HCT116 (cell line): ENCODE measurements around the gene CALCOCO1. TPM values are rescaled to one million over a fixed set of nuclear protein-coding genes. Genes with fewer than 3 reads are reported as not detected.

Source experiments
- ATAC-seq: fragments of 200-7000 bp; cut with Tn5 transposase; 2 replicates; pipeline ENCODE4 v1.9.1; 2020; ENCODE audit warnings: mild to moderate bottlenecking, moderate library complexity
- BruUV-seq: library from RNA; stranded (reverse); fragments of 400-500 nt; replicated peaks from 2 replicates; lab custom pipeline; 2021; lab: Mats Ljungman, UMichigan
- CTCF ChIA-PET: fragments of 300-600 bp; sonication (Branson Sonifier 250); formaldehyde crosslinking; loops from one replicate; lab custom pipeline; 2021; ENCODE audit warnings: antibody characterized with exemption; lab: Charles Lee
- POLR2A ChIA-PET: fragments of 300-600, 350-600 bp; sonication (Branson Sonifier 250); formaldehyde crosslinking; loops from one replicate; lab custom pipeline; 2021; ENCODE audit warnings: antibody characterized with exemption; lab: Charles Lee
- RAD21 ChIA-PET, 2 experiments: fragments of 300-600 bp; sonication (Branson Sonifier 250); formaldehyde crosslinking; loops; one replicate each; lab custom pipeline; 2023; ENCODE audit warnings: low total read pairs in 2 of 2; ENCODE audit not compliant: uncharacterized antibody in 2 of 2, unreplicated experiment in 2 of 2, low non-redundant PET in 1 of 2; lab: Charles Lee
- DNase-seq: peaks from one replicate; pipeline ENCODE4 v3.0.0-alpha.2; 2010; ENCODE audit warnings: low read depth, low spot score
- H2AFZ ChIP-seq: fragments of 200-600 bp; shearing (Covaris generic), sonication (generic); 2 replicates; pipeline ENCODE4 v1.6.1; 2017; ENCODE audit warnings: low read depth, mixed run types, mixed read lengths, antibody characterized with exemption, low read length; ENCODE audit not compliant: poor library complexity, severe bottlenecking
- H3K27ac ChIP-seq: 2 replicates; pipeline ENCODE4 v1.5.1; 2012; ENCODE audit warnings: low read depth, low read length
- H3K27me3 ChIP-seq: fragments of 200-600 bp; sonication (generic); 2 replicates; pipeline ENCODE4 v1.6.1; 2016; ENCODE audit warnings: mixed run types, low read length, mixed read lengths; ENCODE audit not compliant: insufficient read depth
- H3K36me3 ChIP-seq, 2 experiments: fragments of 200-500 bp in 1 of 2; fragments of 200-600 bp in 1 of 2; sonication (Bioruptor generic) in 1 of 2; sonication (generic) in 1 of 2; 2 replicates each; pipeline versions ENCODE4 v1.5.1 to v1.6.1; 2014 to 2016; ENCODE audit warnings: low read length in 2 of 2, inconsistent platforms in 1 of 2, mixed read lengths in 1 of 2, mixed run types in 1 of 2; ENCODE audit not compliant: insufficient read depth in 2 of 2, control insufficient read depth in 1 of 2
- H3K4me1 ChIP-seq, 2 experiments: fragments of 200-600 bp in 1 of 2; sonication (generic) in 1 of 2; 2 replicates each; pipeline versions ENCODE4 v1.5.1 to v1.6.1; 2012 to 2017; ENCODE audit warnings: low read length in 2 of 2, inconsistent platforms in 1 of 2, mild to moderate bottlenecking in 1 of 2, mixed read lengths in 1 of 2, mixed run types in 1 of 2, moderate library complexity in 1 of 2; ENCODE audit not compliant: insufficient read depth in 2 of 2, control insufficient read depth in 1 of 2
- H3K4me2 ChIP-seq: fragments of 200-600 bp; sonication (generic); 2 replicates; pipeline ENCODE4 v1.6.1; 2017; ENCODE audit warnings: mixed run types, low read length, mixed read lengths
- H3K4me3 ChIP-seq, 2 experiments: fragments of 200-600 bp in 1 of 2; sonication (generic) in 1 of 2; replicated peaks in 1 of 2; 2 replicates each; pipeline ENCODE4 v1.5.1; 2011 to 2016; ENCODE audit warnings: low read length in 2 of 2, control low read depth in 1 of 2, low read depth in 1 of 2, mild to moderate bottlenecking in 1 of 2, mixed read lengths in 1 of 2, mixed run types in 1 of 2
- H3K79me2 ChIP-seq: fragments of 200-600 bp; sonication (generic); 2 replicates; pipeline ENCODE4 v1.6.1; 2017; ENCODE audit warnings: mild to moderate bottlenecking, mixed run types, low read length, moderate library complexity, mixed read lengths; ENCODE audit not compliant: insufficient read depth
- H3K9ac ChIP-seq: fragments of 200-600 bp; sonication (generic); 2 replicates; pipeline ENCODE4 v1.6.1; 2016; ENCODE audit warnings: low read length, mixed read lengths
- H3K9me2 ChIP-seq: fragments of 200-600 bp; sonication (generic), shearing (Covaris generic); 2 replicates; pipeline ENCODE4 v1.6.1; 2017; ENCODE audit warnings: mixed run types, mild to moderate bottlenecking, moderate library complexity; ENCODE audit not compliant: insufficient read depth
- H3K9me3 ChIP-seq, 2 experiments: fragments of 200-500 bp in 1 of 2; fragments of 200-600 bp in 1 of 2; sonication (Bioruptor generic) in 1 of 2; sonication (generic) in 1 of 2; 2 replicates each; pipeline ENCODE4 v1.6.1; 2014 to 2017; ENCODE audit warnings: low read length in 2 of 2, mixed read lengths in 2 of 2, inconsistent platforms in 1 of 2, low read depth in 1 of 2, mild to moderate bottlenecking in 1 of 2, mixed run types in 1 of 2, moderate library complexity in 1 of 2; ENCODE audit not compliant: control insufficient read depth in 1 of 2, insufficient read depth in 1 of 2
- H4K20me1 ChIP-seq: fragments of 200-600 bp; sonication (generic), shearing (Covaris generic); 2 replicates; pipeline ENCODE4 v1.6.1; 2017; ENCODE audit warnings: mixed run types, mild to moderate bottlenecking, moderate library complexity; ENCODE audit not compliant: insufficient read depth
- CBX3 ChIP-seq: IDR thresholded peaks from 2 replicates; pipeline ENCODE4 v1.6.1; 2012; ENCODE audit warnings: low read depth
- CEBPB ChIP-seq: IDR thresholded peaks from 2 replicates; pipeline ENCODE4 v1.6.1; 2012; ENCODE audit warnings: low read depth
- CTCF ChIP-seq, 3 experiments: fragments of 200-600 bp in 1 of 3; sonication (generic) in 1 of 3; IDR thresholded peaks in 2 of 3; conservative IDR thresholded peaks in 1 of 3; 2 replicates each; pipeline ENCODE4 v1.5.1; 2012 to 2017; ENCODE audit warnings: low read depth in 2 of 3, low read length in 2 of 3, antibody characterized with exemption in 1 of 3, borderline replicate concordance in 1 of 3, control low read depth in 1 of 3, mild to moderate bottlenecking in 1 of 3, mixed read lengths in 1 of 3, mixed run types in 1 of 3, moderate library complexity in 1 of 3; ENCODE audit not compliant: insufficient read depth in 1 of 3
- EGR1 ChIP-seq: IDR thresholded peaks from 2 replicates; pipeline ENCODE4 v1.6.1; 2012; ENCODE audit warnings: low read depth
- EZH2 ChIP-seq: fragments of 200-600 bp; sonication (generic); IDR thresholded peaks from 2 replicates; pipeline ENCODE4 v1.6.1; 2017; ENCODE audit warnings: antibody characterized with exemption, mixed run types
- EZH2phosphoT487 ChIP-seq: fragments of 200-600 bp; IDR thresholded peaks from 2 replicates; pipeline ENCODE4 v1.6.1; 2018; ENCODE audit warnings: antibody characterized with exemption, borderline replicate concordance
- FOSL1 ChIP-seq: IDR thresholded peaks from 2 replicates; pipeline ENCODE4 v1.6.1; 2012; ENCODE audit warnings: low read depth
- MAX ChIP-seq: IDR thresholded peaks from 2 replicates; pipeline ENCODE4 v1.6.1; 2012
- POLR2A ChIP-seq: IDR thresholded peaks from 2 replicates; pipeline ENCODE4 v1.7.0; 2011; ENCODE audit warnings: borderline replicate concordance; ENCODE audit not compliant: insufficient read depth, insufficient read length; ENCODE audit errors: extremely low read depth
- POLR2AphosphoS5 ChIP-seq: IDR thresholded peaks from 2 replicates; pipeline ENCODE4 v1.6.1; 2011; ENCODE audit warnings: mild to moderate bottlenecking, low read depth, low read length, moderate library complexity
- RAD21 ChIP-seq: IDR thresholded peaks from 2 replicates; pipeline ENCODE4 v1.6.1; 2012; ENCODE audit warnings: low read depth, mild to moderate bottlenecking
- SIN3A ChIP-seq: IDR thresholded peaks from 2 replicates; pipeline ENCODE4 v1.6.1; 2012; ENCODE audit warnings: low read depth
- SP1 ChIP-seq: IDR thresholded peaks from 2 replicates; pipeline ENCODE4 v1.6.1; 2012; ENCODE audit warnings: low read depth
- SRF ChIP-seq: IDR thresholded peaks from 2 replicates; pipeline ENCODE4 v1.6.1; 2012; ENCODE audit warnings: low read depth
- TCF7L2 ChIP-seq: IDR thresholded peaks from 2 replicates; pipeline ENCODE4 v1.7.0; 2011; ENCODE audit warnings: borderline replicate concordance, inconsistent platforms; ENCODE audit not compliant: insufficient read depth, insufficient read length; ENCODE audit errors: extremely low read depth
- YY1 ChIP-seq: IDR thresholded peaks from 2 replicates; pipeline ENCODE4 v1.6.1; 2011; ENCODE audit warnings: low read length, low read depth, moderate library complexity, mild to moderate bottlenecking; ENCODE audit not compliant: insufficient replicate concordance; ENCODE audit errors: extremely low read depth
- ZBTB33 ChIP-seq: IDR thresholded peaks from 2 replicates; pipeline ENCODE4 v1.6.1; 2011; ENCODE audit warnings: mild to moderate bottlenecking, low read length, moderate library complexity; ENCODE audit not compliant: insufficient replicate concordance; ENCODE audit errors: extremely low read depth
- ZFX ChIP-seq: fragments of 450-650 bp; IDR thresholded peaks from 2 replicates; pipeline ENCODE4 v1.6.1; 2017
- ZNF274 ChIP-seq: fragments of 200-500 bp; sonication (Bioruptor generic); IDR thresholded peaks from 2 replicates; pipeline ENCODE4 v1.6.1; 2014; ENCODE audit warnings: mild to moderate bottlenecking, low read depth, low read length, inconsistent platforms
- intact Hi-C: fragments of 100-400 bp; cut with micrococcal nuclease; formaldehyde crosslinking; loops from 2 replicates; pipeline ENCODE4 v1.10.0; 2022
- total RNA-seq: library from RNA; stranded (reverse); gene quantifications from one replicate; pipeline ENCODE4 v1.2.1, GENCODE V29; 2021; ENCODE audit not compliant: unreplicated experiment

The CALCOCO1 gene
- total RNA-seq, 1 experiment from 2014 or later, result 42.6 TPM

GRCh38 chr12:53758081-53758729, 31.0 kb upstream of the CALCOCO1 start:
- TF ChIP-seq CBX3 (no peak), ZFX (no peak), SP1 (no peak), CTCF (IDR thresholded peaks at IDR 0.05 in 2 of 3, conservative IDR thresholded peaks at IDR 0.05 in 1 of 3; ENCODE audit: borderline replicate concordance in 1 of 3, insufficient read depth in 1 of 3, low read depth in 2 of 3, low read length in 2 of 3) (no peak), ZNF274 (no peak), EZH2phosphoT487 (no peak), ZBTB33 (no peak), RAD21 (no peak), CEBPB (no peak), POLR2A (no peak), SIN3A (no peak), YY1 (no peak), POLR2AphosphoS5 (no peak), EGR1 (no peak), SRF (no peak), MAX (no peak), TCF7L2 (no peak), EZH2 (no peak), FOSL1 (no peak)
- DNase-seq (no peak), ATAC-seq (no peak)
- Histone ChIP-seq H4K20me1 (no peaks in the 10 kb centered on the region), H3K4me2 (no peak overlapping the region), H2AFZ (no peak overlapping the region), H3K27ac (no peak overlapping the region), H3K9me3 (no peaks in the 10 kb centered on the region), H3K9ac (no peak overlapping the region), H3K9me2 (no peaks in the 10 kb centered on the region), H3K4me1 (peaks cover 3 to 13% of the 10 kb centered on the region in 2 experiments; a peak in 3 of 4 replicates), H3K27me3 (peaks cover 6% of the 10 kb centered on the region; the same call in 1 of the 2 replicates), H3K4me3 (no peak overlapping the region), H3K79me2 (no peaks in the 10 kb centered on the region), H3K36me3 (no peaks in the 10 kb centered on the region)
- POLR2A ChIA-PET, result no interaction called here
- RAD21 ChIA-PET, result interaction anchor here in 1 of 2 experiments (1.0 kb wide), 1 partner anchor 56 kb away, joined by 4 read pairs; no protein-coding TSS in a partner anchor
- BruUV-seq, result no TSS peak
- CTCF ChIA-PET, result interaction anchor here (1.0 to 4.0 kb wide), 11 partner anchors 11 to 443 kb away, joined by 3 to 70 read pairs (median 4); partner anchors contain the start of gene HOXC10
- intact Hi-C loops, result no loop called here
